ENCODE data around the gene PRKN.

PRKN gene

DNA sequence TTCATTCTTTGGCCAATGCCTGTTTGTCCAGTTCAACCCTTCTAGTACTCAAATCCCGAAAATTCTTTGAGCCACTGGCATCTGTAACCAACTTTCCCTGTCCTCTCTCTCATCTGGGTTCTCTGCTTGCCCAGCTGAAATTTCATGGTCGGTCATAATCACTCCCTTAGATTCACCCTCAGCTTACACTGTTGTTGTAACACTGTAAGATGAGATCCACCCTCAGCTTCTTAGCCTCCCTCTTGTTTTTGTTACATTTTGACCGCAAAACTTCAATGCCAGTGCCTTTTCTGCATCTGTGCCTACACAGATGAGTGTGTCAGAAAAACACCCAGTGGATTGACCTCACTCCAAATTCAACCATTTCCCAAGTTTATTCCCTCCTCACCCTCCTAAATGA, 1162.6 kb downstream of the PRKN start:
- H3K27ac ChIP-seq: no peak overlapping the region
- TF ChIP-seq ZFX (IDR thresholded peaks at IDR 0.05): no peak
- no peak for TF ChIP-seq CTCF (conservative IDR thresholded peaks at IDR 0.05)

DNA sequence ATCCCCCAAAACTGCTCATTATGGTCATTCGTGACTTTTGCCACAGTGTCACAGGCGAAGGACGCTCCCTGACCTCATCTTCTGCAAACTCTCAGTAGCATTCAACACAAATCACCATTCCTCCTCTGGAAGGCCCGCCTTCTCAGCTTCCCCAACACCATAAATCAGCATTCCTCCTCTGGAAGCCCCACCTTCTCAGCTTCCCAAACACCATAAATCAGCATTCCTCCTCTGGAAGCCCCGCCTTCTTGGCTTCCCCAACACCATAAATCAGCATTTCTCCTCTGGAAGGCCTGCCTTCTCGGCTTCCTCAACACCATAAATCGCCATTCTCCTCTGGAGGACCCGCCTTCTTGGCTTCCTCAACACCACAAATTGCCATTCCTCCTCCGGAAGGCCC, 1165.7 kb downstream of the PRKN start:
- TF ChIP-seq CTCF (conservative IDR thresholded peaks at IDR 0.05): no peak
- no peak for TF ChIP-seq ZFX (IDR thresholded peaks at IDR 0.05)
- H3K27ac ChIP-seq: no peak overlapping the region

GRCh38 chr6:161557333-161558107, 1170.0 kb downstream of the PRKN start:
- TF ChIP-seq CTCF (conservative IDR thresholded peaks at IDR 0.05): no peak
- TF ChIP-seq ZFX (IDR thresholded peaks at IDR 0.05): no peak
- no peak overlapping the region for H3K27ac ChIP-seq

DNA sequence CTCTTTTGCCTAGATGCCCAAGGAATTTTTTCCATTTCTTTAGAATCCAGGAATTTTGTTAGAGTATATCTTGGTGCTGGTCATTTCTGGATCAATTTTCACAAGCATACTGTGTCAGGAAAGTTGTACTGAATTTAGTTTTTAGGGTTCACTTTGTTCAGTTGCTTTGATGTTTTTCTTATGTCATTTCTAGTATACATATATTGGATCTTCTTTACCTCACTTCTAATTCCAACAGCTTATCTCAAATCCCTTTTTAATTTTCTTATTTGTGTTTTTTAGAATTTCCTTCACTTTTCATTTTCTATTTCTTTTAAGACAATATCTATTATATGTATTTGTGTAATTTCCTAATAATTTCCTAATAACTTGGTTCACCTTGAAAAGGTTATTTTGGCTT, 1172.7 kb downstream of the PRKN start:
- no peak for TF ChIP-seq CTCF (conservative IDR thresholded peaks at IDR 0.05)
- no peak for TF ChIP-seq ZFX (IDR thresholded peaks at IDR 0.05)
- no peak overlapping the region for H3K27ac ChIP-seq

- H3K27ac ChIP-seq: no peak overlapping the region
- TF ChIP-seq ZFX (IDR thresholded peaks at IDR 0.05): no peak
- peak; percentile 33 for TF ChIP-seq CTCF (conservative IDR thresholded peaks at IDR 0.05)
These were observed 1177.5 kb downstream of the PRKN start for GRCh38 chr6:161549977-161550655.

DNA sequence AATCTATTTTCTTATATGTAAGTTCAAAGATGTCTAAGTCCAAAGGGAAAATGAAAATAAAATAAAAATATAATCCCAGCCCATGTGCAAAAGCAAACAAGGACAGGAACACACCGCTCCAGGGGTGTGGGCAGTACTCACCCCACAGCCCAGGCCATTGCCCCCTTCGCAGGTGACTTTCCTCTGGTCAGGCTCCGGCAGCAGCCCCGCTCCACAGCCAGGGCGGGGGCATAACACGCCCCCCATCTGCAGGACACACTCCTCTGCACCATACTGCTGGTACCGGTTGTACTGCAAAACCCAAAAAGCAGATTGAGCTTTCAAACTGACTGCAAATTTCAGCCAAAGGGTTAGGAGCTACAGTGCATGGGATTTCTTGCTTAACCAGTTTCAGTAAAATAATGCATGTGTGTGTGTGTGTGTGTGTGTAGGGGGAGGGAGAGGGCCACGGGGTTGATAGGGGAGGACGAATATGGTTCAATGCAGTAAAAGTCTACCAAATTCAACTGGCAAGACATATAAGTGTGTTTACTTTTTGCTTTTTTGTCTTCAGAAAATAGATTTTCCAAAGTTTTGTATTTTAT, 1178.8 kb downstream of the PRKN start:
- TF ChIP-seq CTCF (conservative IDR thresholded peaks at IDR 0.05) (no peak), ZFX (IDR thresholded peaks at IDR 0.05) (no peak)
- H3K27ac ChIP-seq: no peak overlapping the region

DNA sequence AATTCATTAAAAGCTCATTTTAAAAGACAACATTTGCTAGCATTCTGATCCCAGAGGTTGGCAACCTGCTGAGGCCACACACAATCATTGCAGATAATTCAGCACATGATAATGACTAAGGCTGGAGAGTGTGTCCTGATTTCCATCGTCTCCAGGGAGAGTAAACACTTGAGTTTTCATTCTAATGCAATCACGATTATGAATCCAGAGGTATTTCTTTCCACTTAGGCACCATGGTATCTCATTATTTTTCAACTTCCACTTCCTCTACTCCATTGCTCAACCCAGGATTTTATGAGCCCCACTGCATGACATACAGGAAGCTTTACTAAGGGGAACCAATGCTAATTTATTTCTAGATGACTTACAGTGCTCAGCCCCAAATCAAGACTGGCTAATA, 1179.9 kb downstream of the PRKN start:
- TF ChIP-seq CTCF (conservative IDR thresholded peaks at IDR 0.05): no peak
- TF ChIP-seq ZFX (IDR thresholded peaks at IDR 0.05): no peak
- H3K27ac ChIP-seq: no peak overlapping the region

All from C4-2B (cell line).